Measurements from ENCODE around the gene GGN. TPM values are rescaled to one million over a fixed set of nuclear protein-coding genes. Genes with fewer than 3 reads are reported as not detected.
"Not testable (repeated sequence)": the region's sequence is repeated elsewhere in the genome, so short reads cannot be mapped to it uniquely, and the experiment has no call there.

Gene GGN
- total RNA-seq, 1 donor from 2014 or later, result not detected

DNA sequence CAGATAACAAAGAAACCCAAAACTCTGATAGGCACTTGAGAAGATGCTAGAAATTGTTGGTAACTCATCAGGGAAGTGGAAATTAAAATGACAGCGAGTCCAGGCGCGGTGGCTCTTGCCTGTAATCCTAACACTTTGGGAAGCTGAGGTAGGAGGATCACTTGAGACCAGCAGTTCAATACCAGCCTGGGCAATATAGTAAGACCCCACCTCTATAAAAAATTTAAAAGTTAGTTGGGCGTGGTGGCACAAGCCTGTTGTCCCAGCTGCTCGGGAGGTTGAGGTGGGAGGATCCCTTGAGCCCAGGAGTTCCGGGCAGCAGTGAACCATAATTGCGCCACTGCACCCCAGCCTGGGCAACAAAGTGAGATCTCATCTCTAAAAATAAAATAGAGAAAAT lies 43.1 kb upstream of the GGN start:
- no peaks in the 10 kb centered on the region for H3K4me1 ChIP-seq
- DNase-seq (ENCODE audit: extremely low spot score in 2 of 2), result no peak
- H3K9me3 ChIP-seq, result no peaks in the 10 kb centered on the region
- no peaks in the 10 kb centered on the region for H3K36me3 ChIP-seq
- TF ChIP-seq POLR2A (IDR thresholded peaks at IDR 0.05), result no peak
- TF ChIP-seq, protein P1, sequence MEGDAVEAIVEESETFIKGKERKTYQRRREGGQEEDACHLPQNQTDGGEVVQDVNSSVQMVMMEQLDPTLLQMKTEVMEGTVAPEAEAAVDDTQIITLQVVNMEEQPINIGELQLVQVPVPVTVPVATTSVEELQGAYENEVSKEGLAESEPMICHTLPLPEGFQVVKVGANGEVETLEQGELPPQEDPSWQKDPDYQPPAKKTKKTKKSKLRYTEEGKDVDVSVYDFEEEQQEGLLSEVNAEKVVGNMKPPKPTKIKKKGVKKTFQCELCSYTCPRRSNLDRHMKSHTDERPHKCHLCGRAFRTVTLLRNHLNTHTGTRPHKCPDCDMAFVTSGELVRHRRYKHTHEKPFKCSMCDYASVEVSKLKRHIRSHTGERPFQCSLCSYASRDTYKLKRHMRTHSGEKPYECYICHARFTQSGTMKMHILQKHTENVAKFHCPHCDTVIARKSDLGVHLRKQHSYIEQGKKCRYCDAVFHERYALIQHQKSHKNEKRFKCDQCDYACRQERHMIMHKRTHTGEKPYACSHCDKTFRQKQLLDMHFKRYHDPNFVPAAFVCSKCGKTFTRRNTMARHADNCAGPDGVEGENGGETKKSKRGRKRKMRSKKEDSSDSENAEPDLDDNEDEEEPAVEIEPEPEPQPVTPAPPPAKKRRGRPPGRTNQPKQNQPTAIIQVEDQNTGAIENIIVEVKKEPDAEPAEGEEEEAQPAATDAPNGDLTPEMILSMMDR (IDR thresholded peaks at IDR 0.05), result no peak
- no peak for TF ChIP-seq POLR2AphosphoS5 (IDR thresholded peaks at IDR 0.05; ENCODE audit: insufficient read depth in 1 of 2, low read depth in 1 of 2)
- no peak overlapping the region for H3K4me3 ChIP-seq
- no peaks in the 10 kb centered on the region for H3K27me3 ChIP-seq
- H3K27ac ChIP-seq, result no peak overlapping the region
- intact Hi-C loops (cut with DNase I), result no loop called here

DNA sequence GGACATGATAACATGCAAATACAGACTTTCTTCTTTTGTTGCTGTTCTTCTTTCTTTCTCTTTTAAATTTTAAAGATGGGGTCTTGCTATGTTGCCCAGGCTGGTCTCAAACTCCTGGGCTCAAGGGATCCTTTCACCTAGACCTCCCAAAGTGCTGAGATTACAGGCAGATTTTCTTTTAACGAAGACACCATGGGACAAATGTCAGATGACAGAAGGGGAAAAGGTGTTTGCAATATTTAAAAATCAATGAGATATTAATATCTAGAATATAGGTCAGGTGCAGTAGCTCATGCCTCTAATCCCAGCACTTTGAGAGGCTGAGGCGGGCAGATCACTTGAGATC lies 42.0 kb upstream of the GGN start:
- H3K27me3 ChIP-seq, result no peaks in the 10 kb centered on the region

DNA sequence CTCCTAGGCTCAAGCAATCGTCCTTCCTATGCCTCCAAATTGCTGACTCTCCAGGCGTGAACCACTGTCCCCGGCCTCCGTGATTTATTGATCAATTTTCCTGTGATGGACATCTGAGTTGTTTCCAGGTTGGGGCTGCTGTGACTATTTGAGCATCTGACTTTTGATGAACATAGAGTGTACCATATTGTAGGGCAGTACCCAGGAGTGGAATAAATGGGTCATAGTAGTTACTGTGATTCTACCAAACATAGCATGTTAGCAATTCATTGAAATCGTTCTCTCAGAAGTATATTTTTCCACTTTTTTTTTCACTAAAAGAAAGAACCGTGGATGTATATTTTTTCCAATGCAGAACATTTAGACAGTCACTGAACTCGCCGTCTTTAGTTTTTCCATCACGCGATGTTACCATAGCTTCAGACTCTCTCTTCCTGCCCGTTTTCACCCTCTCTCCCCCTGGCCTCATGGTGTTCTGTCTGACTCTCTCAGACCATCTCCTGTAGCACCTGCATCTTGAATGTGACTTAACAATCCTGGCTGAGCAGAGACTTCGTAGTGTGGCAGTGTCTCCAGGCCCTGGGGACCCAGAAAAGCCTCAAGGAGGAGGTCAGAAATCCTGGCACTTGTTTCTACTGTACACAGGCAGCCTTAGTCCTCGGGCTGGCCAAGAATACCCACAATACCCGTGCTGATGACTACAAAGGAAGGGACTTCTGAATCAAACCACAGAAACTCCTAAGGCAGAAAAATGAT lies 41.4 kb upstream of the GGN start:
- H3K27me3 ChIP-seq, result no peaks in the 10 kb centered on the region
- no peak for DNase-seq (ENCODE audit: extremely low spot score in 2 of 2)
- intact Hi-C loops (cut with DNase I), result no loop called here

More for the DNA sequence above, 42.0 kb upstream of the GGN start:
- H3K4me1 ChIP-seq, result no peaks in the 10 kb centered on the region
- H3K36me3 ChIP-seq, result no peaks in the 10 kb centered on the region
- no peak overlapping the region for H3K4me3 ChIP-seq
- DNase-seq (ENCODE audit: extremely low spot score in 2 of 2), result no peak
- no peak overlapping the region for H3K27ac ChIP-seq
- intact Hi-C loops (cut with DNase I), result no loop called here
- H3K9me3 ChIP-seq, result no peaks in the 10 kb centered on the region
- TF ChIP-seq, protein P1 (IDR thresholded peaks at IDR 0.05), result no peak
- no peak for TF ChIP-seq POLR2A (IDR thresholded peaks at IDR 0.05)
- TF ChIP-seq POLR2AphosphoS5 (IDR thresholded peaks at IDR 0.05; ENCODE audit: insufficient read depth in 1 of 2, low read depth in 1 of 2), result no peak

DNA sequence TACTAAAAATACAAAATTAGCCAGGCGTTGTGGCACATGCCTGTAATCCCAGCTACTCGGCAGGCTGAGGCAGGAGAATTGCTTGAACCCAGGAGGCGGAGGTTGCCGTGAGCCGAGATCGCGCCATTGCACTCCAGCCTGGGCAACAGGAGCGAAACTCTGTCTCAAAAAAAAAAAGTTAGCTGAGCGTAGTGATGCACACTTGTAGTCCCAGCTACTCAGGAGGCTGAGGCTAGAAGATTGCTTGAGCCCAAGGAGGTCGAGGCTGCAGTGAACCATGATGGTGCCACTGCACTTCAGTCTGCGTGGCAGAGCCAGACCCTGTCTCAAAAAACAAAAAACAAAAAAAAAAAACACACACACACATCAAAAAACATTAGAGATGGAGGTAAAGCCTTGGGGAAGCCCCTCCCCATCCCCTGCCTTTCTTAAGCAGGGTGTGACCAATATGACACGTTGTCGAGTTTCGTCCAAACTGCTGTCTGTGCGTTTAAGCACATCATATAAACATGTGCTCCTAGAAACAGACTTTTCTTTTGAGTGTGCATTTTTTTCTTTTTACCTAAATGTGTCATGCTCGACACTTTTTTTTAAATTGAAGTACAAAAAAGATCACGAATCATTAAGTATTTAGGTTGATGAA lies 39.3 kb upstream of the GGN start:
- H3K27me3 ChIP-seq; H3K27ac ChIP-seq; H3K36me3 ChIP-seq; intact Hi-C loops (cut with DNase I); H3K9me3 ChIP-seq; DNase-seq (ENCODE audit: extremely low spot score in 2 of 2); H3K4me1 ChIP-seq; H3K4me3 ChIP-seq: not testable (repeated sequence)

More for the DNA sequence above, 41.4 kb upstream of the GGN start:
- TF ChIP-seq POLR2A (IDR thresholded peaks at IDR 0.05) (no peak), POLR2AphosphoS5 (IDR thresholded peaks at IDR 0.05; ENCODE audit: insufficient read depth in 1 of 2, low read depth in 1 of 2) (no peak)
- TF ChIP-seq, protein P1 (IDR thresholded peaks at IDR 0.05), result no peak
- Histone ChIP-seq H3K4me3 (no peak overlapping the region), H3K9me3 (no peaks in the 10 kb centered on the region), H3K36me3 (no peaks in the 10 kb centered on the region), H3K27ac (no peak overlapping the region), H3K4me1 (no peaks in the 10 kb centered on the region)

DNA sequence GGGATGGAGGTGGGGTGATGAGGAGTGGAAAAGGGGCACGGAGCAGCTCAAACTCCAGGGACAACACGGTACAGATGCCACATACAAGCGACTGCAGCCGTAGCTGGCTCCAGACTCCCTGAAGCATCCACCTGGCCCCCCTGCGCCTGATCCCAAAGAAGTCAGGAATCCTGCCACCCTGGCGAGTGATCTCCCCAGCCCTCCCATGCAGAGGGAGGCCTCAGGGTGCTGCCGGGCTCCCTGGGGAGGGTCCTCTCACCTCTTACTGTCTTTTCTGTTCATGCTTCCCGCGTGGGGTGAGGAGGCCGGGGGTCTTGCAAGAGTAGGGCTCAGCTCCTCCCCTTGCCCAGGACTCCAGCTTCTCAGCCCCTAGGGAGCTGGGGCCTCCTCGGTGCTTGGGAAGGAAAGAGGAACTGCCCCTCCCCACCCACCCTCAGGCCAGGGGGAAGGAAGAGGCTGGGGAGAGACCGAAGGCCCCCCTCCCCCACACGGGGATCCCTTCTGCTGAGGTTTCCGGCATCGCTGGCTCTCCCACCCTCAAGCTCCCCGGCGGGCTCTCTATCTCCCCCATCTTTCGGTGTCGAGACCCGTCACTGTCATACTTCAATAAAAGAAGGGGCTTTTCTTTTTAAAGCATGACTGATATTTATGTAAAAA lies 38.1 kb upstream of the GGN start, which contains the start of gene RASGRP4:
Gene RASGRP4 (minus strand): TSS at position 410 of the 657 bp plus-strand sequence. CDS start 128 bp downstream, at position 282.
- Histone ChIP-seq H3K36me3 (no peaks in the 10 kb centered on the region), H3K27me3 (no peaks in the 10 kb centered on the region)

More for the DNA sequence above, 38.1 kb upstream of the GGN start, which contains the start of gene RASGRP4:
- intact Hi-C loops (cut with DNase I), result no loop called here
- TF ChIP-seq POLR2AphosphoS5 (IDR thresholded peaks at IDR 0.05; ENCODE audit: insufficient read depth in 1 of 2, low read depth in 1 of 2), result no peak
- TF ChIP-seq, protein P1 (IDR thresholded peaks at IDR 0.05), result no peak
- TF ChIP-seq POLR2A (IDR thresholded peaks at IDR 0.05), result no peak
- Histone ChIP-seq H3K4me1 (no peaks in the 10 kb centered on the region), H3K9me3 (no peaks in the 10 kb centered on the region), H3K27ac (no peak within 1 kb of the TSS), H3K4me3 (peak within 1 kb of the TSS in 1 of 2 donors; percentile 14)
- no peak for DNase-seq (ENCODE audit: extremely low spot score in 2 of 2)

Data from vagina (tissue), 2 donors.